Fibroblast of mammary gland (primary cell): ENCODE data around the gene DCP2.

Source experiments
- DNase-seq: peaks from one replicate; pipeline ENCODE4 v3.0.0-alpha.2; 2010; ENCODE audit warnings: low read depth
- H3K4me3 ChIP-seq: 2 replicates; pipeline ENCODE4 v1.5.1; 2011; ENCODE audit warnings: low read depth, mild to moderate bottlenecking, low read length, moderate library complexity; ENCODE audit not compliant: control insufficient read depth
- CTCF ChIP-seq: conservative IDR thresholded peaks from 2 replicates; pipeline ENCODE4 v1.5.1; 2011; ENCODE audit warnings: low read depth, low read length, inconsistent platforms; ENCODE audit not compliant: control insufficient read depth, insufficient read depth

Gene DCP2

GRCh38 chr5:112975721-112976431 lies 722 bp upstream of the DCP2 start:
- peak overlapping the region; percentile 93 for H3K4me3 ChIP-seq
- no peak for TF ChIP-seq CTCF
- no peak for DNase-seq

- no peak for DNase-seq
- peak overlapping the region; percentile 93 for H3K4me3 ChIP-seq
- TF ChIP-seq CTCF = no peak
Observed at GRCh38 chr5:112977440-112977861, 853 bp downstream of the DCP2 start.

DNA sequence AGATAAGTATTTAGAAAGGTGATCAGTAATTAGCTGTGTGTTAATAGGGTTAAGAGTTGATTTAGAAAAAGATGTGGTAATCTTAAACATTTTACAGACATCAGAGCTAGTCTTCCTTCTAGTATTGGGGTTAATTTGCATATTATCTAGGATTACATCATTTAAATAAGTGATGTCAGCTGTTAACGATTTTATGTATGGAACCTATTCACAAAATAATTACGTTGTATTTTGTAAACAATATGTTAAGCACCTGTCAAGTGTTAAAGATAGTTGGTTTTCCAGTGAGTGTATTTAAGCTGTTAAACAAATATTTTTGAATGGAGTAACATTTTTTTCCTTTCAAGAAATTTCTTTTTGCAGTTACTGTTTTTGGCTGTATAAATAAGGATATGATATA lies 2.2 kb downstream of the DCP2 start:
- peak overlapping the region; percentile 20 for H3K4me3 ChIP-seq
- DNase-seq = no peak
- no peak for TF ChIP-seq CTCF

DNA sequence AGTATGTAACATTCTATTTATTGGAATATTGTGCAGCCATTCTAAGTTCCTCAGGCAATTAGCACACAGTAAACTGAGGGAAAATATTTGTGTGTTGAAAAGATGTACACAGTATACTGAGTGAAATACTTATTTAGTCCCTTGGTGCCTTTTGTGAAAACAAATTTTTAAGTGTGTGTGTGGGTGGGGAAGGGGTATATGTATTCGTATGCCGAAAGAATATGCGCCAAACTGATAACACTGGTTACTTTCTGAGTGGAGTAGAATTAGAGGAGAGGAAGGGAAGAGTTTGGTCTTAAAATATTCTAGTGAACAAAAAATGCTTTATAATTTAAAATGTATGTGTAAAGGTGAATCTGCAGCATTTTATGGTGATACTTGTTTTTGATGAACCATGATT lies 3.1 kb downstream of the DCP2 start:
- no peak overlapping the region for H3K4me3 ChIP-seq
- TF ChIP-seq CTCF = no peak
- DNase-seq = no peak

GRCh38 chr5:112983363-112983762 lies 6.8 kb downstream of the DCP2 start:
- no peak for DNase-seq
- H3K4me3 ChIP-seq = no peak overlapping the region
- no peak for TF ChIP-seq CTCF

- DNase-seq = no peak
- no peak for TF ChIP-seq CTCF
- H3K4me3 ChIP-seq = no peak overlapping the region
Observed at GRCh38 chr5:112986224-112986623, 9.6 kb downstream of the DCP2 start.
